Eye (tissue), 1 donor: Measurements from ENCODE around the gene SLC9C1.
A peak's percentile ranks its signal among the peaks of the same experiment; 100 is the strongest.

Experiments
- DNase-seq: peaks from one replicate; pipeline ENCODE4 v3.0.0-alpha.2; 2015

Gene SLC9C1

DNA sequence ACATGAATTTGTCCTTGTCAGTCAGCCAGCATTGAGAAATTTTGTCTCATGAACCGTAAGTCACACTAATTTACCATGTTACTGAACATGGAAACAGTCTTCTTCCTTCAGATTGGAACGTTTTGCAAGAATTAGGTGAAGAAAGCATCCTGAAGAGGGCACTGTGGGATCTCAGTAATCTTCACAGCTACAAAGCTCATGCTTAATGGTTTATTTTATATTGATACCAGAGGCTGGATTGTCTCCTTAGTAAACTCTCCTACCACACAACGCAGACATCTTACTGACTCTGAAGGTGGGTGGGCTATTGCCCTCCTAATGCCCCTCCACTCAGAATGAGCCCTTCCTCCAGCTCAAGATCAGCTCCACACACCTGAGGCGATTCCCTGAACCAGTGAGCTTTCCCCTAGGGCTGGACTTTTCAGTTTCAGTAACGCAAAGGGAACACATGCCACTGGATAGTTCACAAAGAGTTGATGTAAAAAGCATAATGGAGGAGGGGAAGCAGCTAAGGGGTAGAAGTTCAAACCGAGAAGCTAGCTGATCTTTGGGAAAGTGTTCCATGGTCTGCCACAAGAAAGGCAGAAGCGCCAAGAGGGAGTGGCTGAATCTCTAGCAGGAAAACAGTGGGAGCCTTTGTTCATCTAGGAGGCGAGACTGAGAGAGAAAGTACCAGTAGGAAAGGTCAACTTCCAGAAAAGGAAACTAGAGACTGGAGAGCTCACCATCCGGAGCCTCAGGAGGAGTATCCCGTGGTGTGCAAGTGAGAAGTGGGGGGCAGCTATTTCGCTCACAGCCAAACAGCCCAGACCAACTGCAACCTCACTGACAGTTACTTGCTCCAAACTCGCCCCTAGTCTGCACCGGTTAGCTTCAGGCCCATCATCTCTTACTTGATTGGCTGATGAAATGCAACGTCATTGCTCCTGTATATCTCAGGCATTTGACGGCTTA is at the start of gene SLC9C1:
TSS of gene SLC9C1 (minus strand) at position 849 of the 954 bp plus-strand sequence. CDS start 7,425 bp downstream, outside the sequence.
- peak; percentile 90 for DNase-seq

DNA sequence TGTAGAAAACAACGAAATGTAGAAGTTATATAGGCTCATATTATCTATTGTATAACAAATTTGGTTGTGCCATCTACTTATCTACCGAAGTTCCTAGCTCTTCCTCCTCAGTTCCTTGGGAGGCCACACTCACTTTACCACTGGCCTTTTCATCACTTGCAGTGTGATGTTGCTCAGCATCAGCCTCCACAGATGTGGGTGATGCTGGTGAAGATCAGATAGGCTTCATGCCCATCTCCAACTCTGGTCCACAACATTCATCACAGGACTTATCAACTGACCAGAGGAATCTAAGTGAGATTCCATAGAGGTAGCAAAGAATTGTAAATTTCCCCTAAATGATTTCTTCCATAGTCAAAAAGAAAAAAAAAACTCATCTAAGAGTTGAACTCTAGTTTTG is 47.4 kb upstream of the SLC9C1 start:
- no peak for DNase-seq

DNA sequence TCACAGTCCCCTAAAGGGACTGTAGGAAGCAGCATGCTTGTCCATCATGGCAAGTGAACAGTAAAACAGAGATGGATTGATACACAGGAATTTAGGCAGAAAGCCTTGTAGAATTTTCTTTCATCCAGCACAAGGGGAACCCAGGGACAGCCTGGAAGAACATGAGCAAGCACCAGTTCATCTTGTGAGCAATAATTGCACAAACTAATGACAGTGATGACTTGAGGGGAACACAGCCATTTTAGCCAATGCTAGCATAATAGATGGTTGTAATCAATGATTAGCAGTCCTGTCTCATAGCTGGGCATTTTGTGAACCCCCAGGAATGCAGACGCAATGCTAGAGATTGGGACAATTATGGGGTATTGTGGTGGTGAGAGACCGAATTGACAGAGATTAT is 45.6 kb upstream of the SLC9C1 start:
- no peak for DNase-seq

DNA sequence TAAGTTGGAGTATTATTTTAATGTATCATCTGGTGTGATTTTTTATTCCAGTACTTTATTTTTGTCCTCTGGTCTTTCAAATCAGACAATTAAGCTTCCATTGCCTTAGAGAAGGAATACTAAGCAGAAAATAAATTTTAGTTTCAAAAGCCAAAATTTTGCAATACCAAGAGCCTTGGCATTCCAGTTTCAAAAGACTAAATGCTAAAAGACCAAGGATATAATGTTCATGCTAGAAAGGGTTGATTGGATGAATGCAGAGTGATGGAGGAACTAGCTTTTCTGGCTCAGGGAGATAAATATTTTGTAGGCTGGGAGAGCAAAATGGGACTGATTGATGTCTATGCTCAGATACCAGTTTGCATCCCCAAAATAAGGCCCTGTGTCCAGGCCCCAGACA is 45.1 kb upstream of the SLC9C1 start:
- DNase-seq: no peak

DNA sequence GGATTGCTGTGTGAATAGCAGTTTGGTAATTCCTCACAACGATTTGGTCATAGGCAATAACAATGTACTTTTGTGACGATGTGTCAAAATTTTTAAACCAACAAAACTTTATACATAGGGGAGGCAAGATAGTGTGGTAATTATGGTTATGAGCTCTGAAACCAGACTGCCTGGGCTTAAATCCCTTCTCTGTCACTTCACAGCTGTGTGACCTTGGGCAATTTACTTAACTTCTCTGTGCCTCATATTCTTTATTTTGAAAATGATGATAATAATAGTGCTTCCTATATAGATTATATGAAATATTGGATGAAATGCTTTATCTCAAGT is 44.7 kb upstream of the SLC9C1 start:
- DNase-seq: no peak

DNA sequence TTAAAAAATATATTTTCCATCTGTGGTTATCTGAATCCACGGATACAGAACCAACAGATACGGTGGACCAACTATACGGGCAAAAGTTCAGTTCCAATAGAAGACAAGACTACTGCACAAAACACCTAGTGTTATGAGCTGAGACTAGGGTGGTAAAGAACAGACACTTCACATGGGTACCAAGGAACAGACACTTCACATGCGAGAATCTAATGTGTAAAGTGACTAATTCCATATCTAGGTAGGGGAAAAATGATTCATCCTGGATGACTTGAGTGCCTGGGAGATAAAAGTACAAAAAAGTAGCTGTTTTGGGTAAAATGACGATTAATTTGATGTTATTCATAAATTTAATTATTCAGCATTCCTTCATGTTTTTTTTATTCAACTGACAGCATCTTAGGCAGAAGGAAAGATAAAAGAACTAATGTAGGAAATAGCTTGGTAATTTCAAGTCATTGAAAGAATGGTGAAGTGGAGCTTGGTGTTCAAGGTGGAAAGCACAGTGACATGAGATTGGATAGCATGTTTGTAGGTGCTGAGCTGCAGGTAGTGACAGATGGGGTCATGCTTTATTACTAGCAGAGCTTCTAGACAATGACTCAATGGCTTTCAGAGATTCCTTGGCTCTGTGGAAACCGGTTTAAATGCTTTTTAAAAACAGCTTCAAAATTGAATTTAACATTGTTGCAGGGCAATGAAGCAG is 44.2 kb upstream of the SLC9C1 start:
- no peak for DNase-seq

DNA sequence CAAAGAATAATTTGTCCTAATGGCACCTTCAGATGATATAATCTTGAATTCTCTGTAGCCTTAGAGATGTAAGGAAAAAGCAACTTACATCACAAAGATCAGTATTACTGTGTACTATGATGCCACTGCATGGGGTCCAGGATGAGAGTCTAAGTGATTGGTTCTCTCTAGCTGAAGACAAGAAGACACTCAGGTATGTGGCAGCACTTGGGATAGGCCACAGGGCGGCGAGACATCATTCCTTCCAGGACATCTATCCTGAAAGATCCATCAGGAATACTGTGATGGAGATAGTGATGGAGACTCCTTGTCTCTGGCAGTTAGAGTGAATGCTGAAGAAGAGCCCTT is 41.4 kb upstream of the SLC9C1 start:
- no peak for DNase-seq

DNA sequence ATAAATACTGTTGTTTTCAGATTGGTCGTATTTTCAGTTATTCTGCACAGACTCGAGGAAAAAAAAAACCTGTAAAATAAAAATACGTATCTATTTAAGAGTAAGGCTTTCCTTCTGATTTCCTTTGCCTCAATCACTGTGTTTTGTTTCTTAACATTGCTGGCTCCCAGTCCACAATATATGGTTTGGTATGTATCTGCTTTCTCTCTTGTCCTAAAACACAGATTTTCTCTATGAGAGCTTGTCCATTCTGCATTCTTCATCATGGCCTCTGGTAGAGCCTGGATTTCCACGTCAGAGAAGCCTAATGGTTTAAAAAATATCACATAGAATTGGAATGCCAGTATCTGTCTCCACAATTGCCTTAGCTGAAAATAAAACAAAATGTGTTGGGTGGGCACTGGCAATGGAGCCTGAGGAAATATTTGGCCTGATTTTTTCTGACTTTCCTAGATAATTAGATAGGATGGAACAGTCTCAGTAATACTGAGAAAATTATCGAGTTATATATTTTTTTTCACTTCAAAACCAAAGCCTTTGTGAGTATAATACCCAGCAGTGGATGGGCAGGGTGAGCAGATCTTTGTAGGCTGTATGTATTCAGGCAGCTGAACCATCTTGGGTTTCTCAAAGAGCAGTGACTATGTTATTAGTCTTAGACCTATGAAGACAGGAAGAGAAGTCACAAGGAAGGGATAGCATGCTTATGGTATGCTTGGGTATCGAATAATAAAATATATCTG is 40.8 kb upstream of the SLC9C1 start:
- peak; percentile 62 for DNase-seq

DNA sequence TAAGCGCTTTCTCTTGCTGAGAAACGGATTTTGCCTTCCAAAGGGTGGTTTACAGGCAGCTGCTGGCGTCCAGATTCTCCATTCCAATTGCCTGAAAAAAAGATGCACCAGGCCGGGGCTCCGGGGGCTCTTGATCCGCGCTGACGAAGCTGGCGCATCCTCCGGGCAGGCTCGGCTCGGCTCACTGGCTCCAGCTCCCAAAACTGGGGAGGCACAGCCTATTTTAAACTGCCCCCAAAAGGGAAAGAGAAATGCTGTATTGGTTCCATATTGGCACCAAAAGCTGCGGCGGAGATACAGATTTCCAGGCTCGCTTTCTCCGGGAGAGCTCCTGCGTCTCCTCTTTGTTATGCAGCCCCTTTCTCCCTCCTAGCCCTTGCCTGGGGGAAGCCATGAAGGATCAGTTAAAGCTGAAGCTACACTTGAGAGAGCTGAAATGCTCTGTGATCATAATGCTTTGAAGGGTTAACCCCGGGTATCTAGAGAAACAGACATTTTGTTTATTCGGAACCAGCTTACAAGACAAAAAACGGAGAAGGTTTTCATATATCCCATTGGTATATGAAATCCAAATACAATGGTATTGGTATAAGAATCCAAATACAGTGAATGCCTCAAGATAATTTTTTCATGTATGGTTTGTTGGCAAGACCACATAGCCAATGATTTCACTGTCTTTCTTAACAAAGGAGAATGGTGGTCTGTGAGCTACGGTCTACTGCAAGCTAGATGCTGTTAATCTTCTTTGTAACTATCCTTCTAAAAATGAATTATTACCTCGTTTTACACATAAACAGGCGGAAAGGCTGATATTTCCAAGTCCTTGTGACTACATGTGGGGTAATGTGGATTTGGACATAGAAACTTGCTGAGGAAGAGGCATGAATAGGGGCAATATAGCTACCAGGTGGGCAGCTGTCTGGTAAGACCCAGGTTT is 39.6 kb upstream of the SLC9C1 start:
- peak; percentile 92 for DNase-seq

DNA sequence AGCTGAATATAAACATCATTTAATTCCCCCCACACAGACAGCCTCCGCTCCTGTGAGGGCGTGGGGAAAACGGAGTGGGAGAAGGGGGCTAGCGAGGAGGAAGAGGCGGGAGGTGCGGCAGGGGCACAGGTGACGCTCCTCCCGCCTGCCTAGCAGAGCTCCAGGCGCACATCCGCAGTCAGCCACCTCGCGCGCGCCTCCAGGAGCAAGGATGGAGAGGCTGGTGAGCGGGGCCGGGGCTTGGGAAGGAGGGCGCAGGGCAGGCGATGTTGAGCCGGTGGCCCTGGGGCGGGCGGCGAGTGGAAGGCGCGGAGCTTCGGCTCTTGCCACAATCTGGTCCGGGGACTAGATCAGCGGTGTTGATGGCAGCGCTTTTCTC is 39.0 kb upstream of the SLC9C1 start, which contains the start of gene CD200:
TSS of gene CD200 (plus strand) at position 155 of the 379 bp plus-strand sequence. CDS start at position 212, 57 bp downstream.
- DNase-seq: no peak

DNA sequence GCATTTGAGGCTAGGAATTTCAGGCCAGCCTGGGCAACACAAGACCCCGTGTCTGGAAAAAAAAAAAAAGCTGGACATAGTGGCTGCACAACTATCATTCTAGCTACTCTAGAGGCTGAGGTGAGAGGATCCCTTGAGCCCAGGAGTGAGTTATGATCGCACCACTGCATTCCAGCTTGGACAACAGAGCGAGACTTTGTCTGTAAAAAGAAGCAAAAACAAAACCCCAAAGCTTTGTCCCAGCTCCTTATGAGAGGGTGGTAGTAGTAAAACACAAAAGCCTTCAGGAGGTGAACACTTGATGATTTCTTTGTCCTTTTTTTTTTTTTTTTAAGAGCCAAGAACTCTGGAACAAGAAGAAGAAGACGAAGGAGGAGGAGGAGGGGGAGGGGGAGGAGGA is 37.8 kb upstream of the SLC9C1 start:
- no peak for DNase-seq

DNA sequence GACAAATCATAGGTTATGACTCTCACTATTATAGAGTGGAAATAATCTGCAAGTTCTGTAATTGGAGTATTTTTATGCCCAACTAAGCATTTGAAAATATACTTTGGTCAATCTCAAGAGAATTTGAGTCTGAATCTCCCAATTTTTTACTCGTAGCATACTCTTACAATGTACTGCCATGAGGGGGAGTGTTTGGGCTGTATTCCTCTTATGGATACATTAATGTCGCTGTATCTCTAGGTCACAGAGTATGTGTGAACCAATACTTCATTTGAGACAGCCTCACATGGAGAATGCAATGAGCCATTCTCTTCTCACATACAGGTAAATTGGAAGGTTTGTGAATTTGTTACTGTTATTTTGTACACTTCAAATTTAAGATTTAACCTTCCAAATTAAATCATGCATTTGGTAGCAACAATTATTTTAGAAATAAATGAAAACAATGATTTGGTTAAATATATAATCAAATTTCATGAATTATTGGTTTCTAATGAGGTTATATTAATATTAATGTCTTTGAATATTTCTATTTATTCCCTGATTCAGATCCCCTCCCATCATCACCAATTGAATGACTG is 33.4 kb upstream of the SLC9C1 start:
- peak; percentile 80 for DNase-seq

DNA sequence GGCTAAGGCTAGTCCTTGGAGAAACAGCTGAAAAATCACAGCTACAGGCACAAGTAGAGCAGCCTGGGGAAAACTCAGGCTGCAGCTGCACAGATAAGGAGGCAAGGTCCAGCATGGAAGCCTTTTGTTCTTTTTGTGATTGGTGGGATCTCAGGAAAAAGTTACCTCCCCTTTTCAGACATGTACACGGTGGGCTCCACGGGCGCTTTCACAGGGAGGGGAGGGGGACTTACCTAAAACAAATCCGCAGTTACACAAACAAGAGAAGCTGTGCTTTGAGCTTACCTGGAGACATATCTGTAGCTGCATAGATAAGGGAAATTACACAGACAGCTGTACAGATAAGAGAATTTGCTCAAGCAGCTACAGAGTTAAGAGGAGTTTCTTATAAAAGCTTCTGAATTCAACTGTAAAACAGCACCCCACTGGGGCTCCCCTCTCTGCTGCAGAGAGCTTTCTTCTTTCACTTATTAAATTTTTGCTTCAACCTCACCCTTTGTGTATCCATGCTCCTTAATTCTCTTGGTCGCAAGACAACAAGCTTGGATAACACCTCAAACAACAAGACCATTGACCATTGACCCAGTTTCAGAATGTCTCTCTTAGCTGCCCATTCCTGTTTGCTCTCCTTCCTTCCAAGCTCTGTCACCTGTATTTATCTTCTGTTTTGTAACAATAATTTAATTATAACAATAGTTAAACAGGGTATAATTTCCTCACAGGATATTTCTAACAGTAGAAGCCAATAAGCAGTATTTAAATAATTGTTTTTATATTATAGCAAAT is 28.0 kb upstream of the SLC9C1 start:
- DNase-seq: peak; percentile 54

DNA sequence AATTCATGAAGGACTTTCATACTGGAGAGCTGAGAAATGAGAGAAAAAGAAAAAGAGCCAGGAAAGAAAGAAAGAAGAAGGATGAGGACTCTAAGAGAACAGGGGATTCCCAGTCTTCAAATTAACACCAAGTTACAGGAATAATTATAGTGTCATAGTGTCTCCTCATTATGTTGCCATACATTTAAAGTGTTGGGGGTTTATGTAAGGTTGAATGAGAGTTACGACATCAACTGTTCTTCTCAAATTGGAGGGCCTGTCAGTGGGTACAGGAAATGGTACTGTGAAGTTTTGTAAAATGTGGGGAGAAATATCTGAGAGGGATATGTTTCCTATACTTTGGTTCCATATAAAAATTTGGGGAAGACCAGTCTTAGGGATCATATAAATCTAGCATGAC is 26.7 kb upstream of the SLC9C1 start:
- DNase-seq: no peak

DNA sequence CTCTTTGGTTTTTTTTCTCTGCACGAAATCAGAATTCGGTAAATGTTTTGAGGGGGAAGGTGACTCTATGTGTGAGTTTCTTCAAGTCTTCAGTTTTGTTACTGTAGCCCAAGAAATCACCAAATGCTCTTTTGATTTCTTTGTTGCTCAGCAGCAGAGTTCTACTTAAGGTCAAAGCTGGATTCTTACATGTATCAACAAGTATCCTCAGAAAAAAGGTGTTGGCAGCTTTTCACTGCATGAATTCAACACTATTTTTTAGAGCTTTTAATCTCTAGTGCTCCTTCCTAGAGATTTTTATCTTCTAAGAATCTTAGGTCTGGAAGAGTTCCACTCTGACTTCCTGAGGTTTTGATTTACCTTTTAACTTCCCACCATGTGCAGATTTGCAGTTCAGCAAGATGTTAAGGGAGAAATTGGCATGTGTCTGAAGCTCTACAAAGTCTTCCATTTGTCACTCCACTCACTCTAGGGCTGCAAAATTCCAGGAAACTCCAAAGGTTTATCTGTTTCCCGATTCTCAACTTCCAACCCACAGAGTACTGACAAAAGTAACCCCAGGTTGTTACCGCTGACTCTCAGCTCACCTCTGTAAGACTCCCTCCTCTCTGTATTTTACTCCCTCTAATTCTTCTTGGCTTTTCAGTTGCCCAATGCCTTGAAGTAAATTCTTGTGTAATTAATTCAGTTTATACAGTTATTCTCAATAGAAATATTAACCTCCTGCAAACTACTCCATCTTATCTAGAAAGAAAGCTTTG is 25.7 kb upstream of the SLC9C1 start:
- DNase-seq: no peak

DNA sequence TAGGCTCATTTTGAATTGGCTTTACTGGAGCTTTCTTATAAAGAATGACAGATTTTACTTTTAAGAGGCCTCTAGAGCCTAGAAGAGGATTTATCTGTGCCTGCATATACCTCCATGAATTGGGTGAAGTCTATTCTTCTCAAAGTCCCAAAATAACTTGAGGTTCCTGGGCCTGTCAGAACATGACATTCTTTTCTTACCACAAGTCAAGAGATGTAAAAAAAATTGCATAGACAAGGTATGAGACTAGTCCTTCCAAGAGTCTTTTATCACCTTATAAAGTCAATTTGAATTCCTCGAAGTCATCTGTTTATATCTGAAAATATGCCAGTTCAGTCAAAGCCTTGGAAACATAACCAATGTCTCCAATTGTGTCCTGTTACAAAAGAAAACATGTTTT is 21.8 kb upstream of the SLC9C1 start:
- DNase-seq: no peak

DNA sequence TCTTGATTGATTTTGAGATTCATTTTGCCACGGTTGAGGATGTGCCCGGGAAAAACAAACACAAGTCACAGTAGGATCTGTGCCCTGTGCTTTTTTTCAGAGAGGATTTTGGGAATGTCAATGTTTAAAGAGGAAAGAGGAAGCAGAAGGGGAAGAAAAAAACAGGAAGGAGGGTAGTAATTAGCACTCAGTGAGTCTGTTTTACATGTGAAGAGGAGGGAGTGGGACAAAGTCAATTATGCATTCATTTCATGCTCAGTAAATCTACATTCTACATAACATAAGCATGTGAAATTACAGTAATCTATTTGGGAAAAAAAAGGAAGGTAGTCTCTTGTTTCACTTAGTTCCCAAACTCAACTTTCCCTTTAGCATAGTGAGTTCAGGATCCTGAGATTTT is 20.6 kb upstream of the SLC9C1 start:
- DNase-seq: no peak

DNA sequence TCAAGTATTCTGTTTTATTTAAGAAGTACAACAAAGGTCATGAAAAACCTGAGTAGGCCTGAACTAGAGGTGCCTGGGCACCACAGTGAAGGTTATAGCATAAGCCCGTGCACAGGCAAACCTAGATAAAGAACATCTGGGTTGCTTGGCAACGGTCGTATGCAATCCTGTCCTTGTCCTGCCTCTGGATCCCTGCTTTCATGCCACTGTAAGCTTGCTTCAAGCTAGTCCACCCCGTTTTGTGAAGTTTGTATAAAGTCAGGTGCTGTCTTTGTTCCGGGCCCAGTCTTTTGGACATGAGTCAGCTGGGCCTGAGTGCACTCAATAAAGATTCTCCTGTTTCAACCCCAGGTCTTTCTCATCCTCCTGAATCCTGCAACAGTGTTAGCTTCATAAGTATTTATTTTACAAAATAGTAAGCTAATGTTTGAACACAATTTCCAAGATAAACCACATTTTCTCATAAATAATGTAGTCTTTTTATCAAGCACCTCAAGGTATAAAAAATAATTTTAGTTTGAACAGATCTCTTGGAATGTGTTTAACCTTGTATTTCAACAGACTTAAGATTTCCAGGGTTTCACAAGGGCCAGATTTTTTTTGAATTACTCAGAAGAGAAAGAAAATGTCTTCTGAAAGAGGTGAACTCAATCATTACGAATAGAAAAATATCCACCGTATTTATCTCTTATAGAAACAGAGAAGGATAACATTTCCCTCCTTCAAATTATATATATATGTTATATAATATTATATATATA is 14.3 kb upstream of the SLC9C1 start:
- DNase-seq: peak; percentile 71

DNA sequence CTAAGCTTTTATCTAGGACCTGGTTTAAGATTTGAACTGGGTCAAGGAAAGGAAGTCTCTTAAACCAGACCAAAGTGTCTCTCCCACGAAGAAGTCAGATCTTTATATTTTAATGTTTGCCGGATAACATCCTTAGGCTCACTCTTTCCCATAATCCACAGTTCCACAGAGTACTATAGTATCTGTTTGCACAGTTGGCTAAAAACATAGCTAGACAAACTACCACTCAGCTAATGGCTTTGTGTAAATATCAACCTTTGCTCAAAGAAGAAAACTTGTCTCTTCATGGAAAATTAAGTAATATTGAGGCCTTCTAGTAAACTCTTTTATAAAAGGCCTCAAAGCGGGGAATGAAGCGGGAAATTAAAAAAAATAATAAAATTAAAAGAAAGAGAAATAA is 13.5 kb upstream of the SLC9C1 start:
- DNase-seq: no peak

DNA sequence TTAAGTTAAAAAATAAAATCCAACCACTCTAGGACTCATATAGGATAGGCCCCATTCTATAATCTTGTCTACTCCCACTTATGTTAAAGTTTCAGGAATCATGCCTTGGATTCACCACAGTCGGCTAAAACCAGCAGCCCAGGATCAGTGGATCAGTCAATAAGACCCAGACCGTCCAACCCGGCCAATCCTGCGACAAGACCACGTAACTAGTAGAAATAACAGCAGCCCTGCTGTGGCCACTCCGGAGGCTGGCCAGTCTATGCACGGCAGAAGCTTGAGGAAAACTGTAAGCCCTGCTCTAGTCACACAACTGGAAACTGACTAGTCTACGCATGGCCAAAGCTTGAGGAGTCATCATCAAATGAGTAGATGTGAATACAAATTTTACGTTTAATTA is 12.8 kb upstream of the SLC9C1 start:
- DNase-seq: no peak
